Left lobe of liver (tissue), 2 donors: ENCODE measurements around the gene ZFR. TPM values are rescaled to one million over a fixed set of nuclear protein-coding genes. Genes with fewer than 3 reads are reported as not detected.

Experiments
- ATAC-seq: fragments of 200-7000 bp; cut with Tn5 transposase; one replicate; pipeline ENCODE4 v1.9.1; 2020; ENCODE audit warnings: mild to moderate bottlenecking, moderate library complexity
- DNase-seq: peaks from one replicate; pipeline ENCODE4 v3.0.0-alpha.2; 2020; ENCODE audit warnings: low spot score
- total RNA-seq: library from RNA; stranded (reverse); gene quantifications from one replicate; pipeline ENCODE4 v1.2.1, GENCODE V29; 2021
- donor health status: DM: no; HTN: no; CAD: no; lungs with moderate emphysema.
- donor health status: DM: no; HTN: yes; CAD: no.

The ZFR gene
- total RNA-seq, 1 donor from 2014 or later, result 18.2 TPM

GRCh38 chr5:32365623-32366022 lies 78.9 kb downstream of the ZFR start:
- ATAC-seq, result no peak
- DNase-seq, result no peak

- DNase-seq (no peak), ATAC-seq (no peak)
Observed at GRCh38 chr5:32363030-32363429, 81.5 kb downstream of the ZFR start.

DNA sequence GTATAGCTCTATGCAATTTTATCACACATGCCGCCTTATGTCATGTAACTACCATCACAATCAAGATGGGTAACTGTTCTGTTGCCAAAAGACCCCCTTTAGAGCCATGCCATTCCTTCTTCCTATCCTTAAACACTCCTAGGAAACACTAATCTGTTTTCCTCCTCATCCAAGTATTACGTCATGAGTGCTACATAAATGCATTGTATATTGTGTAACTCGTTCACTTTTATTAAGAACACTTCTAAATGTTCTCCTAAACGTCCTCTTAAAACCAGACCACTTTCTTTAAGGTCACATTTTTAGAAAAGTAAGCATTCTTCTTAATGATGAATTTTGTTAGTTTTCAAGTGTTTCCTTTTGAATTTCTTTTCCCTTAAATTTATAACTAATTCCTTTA lies 82.0 kb downstream of the ZFR start:
- no peak for DNase-seq
- no peak for ATAC-seq

GRCh38 chr5:32360906-32361305 lies 83.6 kb downstream of the ZFR start:
- ATAC-seq (no peak), DNase-seq (no peak)

GRCh38 chr5:32358611-32359010 lies 85.9 kb downstream of the ZFR start:
- ATAC-seq (no peak), DNase-seq (no peak)

GRCh38 chr5:32357658-32358057 lies 86.9 kb downstream of the ZFR start:
- ATAC-seq (no peak), DNase-seq (no peak)

- ATAC-seq (no peak), DNase-seq (no peak)
Observed at GRCh38 chr5:32355686-32356085, 88.9 kb downstream of the ZFR start.

- DNase-seq (no peak), ATAC-seq (no peak)
Observed at GRCh38 chr5:32353420-32353819, 91.1 kb downstream of the ZFR start.

DNA sequence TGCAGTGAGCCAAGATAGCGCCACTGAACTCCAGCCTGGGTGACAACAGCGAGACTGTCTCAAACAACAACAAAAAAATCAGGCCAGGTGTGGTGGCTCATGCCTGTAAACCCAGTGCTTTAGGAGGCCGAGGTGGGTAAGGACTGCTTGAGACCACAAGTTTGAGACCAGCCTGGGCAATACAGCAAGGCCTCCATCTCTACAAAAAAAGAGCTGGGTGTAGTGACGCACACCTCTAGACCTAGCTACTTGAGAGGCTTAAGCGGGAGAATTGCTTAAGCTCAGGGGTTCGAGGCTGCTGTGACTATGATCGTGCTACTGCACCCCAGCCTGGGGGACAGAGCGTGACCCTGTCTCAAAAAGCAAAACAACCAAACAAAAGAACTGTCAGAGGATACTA lies 91.9 kb downstream of the ZFR start:
- no peak for DNase-seq
- ATAC-seq, result no peak

DNA sequence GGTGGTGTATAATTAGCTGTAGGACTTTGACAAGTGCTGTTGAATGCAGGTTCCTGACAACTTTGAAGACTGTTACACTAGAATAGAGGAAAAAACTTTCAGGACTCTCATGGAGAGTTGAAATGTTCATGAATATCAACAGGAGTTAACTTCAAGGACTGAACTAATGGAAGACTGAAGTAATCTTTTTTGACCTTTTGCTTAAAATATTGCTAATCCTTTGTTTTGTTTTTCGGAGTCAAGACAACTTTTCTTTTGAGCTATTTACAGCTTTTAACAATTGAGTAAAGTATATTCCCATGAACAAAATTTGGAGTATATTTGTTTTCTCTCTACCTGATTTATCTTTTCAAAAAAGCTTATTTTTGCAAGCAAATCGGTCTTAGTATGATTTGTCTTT lies 97.7 kb downstream of the ZFR start:
- no peak for ATAC-seq
- no peak for DNase-seq

GRCh38 chr5:32343058-32343672 lies 101.4 kb downstream of the ZFR start:
- peak; percentile 79 for ATAC-seq
- DNase-seq, result no peak

GRCh38 chr5:32342656-32343055 lies 101.9 kb downstream of the ZFR start:
- DNase-seq (no peak), ATAC-seq (no peak)

DNA sequence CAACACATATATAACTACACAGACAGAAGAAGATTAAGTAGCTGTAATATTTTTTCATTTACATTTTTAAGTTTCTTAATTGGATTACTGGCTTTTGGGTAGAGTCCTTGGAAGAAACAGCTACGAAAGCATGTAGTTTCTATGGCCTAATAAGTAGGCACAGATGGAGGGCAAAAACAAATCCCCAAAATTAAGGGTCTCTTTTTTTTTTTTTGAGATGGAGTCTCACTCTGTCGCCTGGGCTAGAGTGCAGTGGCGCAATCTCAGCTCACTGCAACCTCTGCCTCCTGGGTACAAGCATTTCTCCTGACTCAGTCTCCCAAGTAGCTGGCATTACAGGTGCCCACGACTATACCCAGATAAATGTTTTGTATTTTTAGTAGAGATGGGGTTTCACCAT lies 104.7 kb downstream of the ZFR start:
- ATAC-seq (no peak), DNase-seq (no peak)

- ATAC-seq, result no peak
- DNase-seq, result no peak
Observed at GRCh38 chr5:32339198-32339597, 105.3 kb downstream of the ZFR start.

GRCh38 chr5:32332966-32333365 lies 111.6 kb downstream of the ZFR start:
- DNase-seq (no peak), ATAC-seq (no peak)

- DNase-seq (no peak), ATAC-seq (no peak)
Observed at GRCh38 chr5:32332361-32332760, 112.2 kb downstream of the ZFR start.

GRCh38 chr5:32331935-32332274 lies 112.6 kb downstream of the ZFR start:
- ATAC-seq (no peak), DNase-seq (no peak)

GRCh38 chr5:32331217-32331934 lies 113.2 kb downstream of the ZFR start:
- ATAC-seq (peak; percentile 55), DNase-seq (no peak)

DNA sequence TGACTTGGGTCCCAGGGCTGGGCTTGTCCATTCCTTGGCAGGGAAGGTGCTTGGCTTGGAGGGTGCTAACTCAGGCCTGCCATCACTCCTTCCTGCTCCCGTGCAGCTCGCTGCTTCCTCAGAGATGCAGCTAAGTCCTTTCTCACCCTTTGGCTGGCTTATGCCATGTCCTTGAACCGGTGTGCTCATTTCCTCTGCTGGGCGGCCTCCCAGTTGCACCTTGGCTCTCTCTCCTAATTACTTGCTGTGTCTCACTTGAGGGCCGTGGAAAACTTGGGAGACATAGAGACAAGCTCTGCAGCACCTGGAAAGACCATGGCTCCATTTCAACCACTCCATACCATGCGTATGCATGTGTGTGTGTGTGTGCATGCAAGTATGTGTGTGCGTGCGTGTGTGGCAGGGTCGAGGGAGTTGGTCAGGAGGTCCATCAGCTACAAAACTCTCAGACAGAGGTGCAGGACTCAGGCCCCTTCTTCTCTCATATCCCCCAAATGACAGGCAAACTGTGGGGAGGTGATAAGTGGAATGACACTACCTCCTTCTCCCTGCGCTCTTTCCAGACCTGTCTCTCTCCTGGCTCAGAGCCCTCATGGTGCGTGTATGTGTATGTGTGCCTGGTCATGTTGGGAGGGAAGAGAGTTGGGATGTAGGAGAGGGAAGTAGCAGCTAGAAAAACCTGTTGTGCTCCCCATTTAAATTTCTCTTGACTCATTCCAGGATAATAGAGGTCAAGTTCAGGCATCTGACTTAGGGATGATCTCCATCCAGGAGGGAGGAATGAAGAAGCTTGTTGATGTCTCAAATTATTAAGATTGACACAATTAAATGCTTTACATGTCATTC lies 114.2 kb downstream of the ZFR start:
- DNase-seq (no peak), ATAC-seq (peak; percentile 63)

DNA sequence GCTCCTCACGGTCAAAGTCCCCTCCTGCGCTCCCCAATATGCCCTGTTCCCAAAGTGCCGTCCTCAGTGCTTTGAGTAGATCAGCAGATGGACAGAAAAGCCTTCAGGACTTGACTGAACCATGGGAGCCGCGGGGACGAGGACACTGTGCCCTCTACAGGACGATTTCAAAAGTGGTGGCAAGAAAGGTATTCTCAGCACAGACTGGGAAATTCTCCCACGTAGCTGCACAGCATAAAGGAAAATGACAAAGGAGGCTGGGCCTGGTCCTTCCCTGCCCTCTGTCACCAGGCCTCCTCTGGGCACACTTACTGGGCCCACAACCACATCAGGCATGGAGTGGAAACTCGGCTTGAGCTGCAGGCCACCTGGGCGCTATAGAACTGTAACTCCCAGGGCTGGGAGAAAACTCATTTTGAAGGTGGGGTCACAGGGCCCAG lies 115.1 kb downstream of the ZFR start:
- peak; percentile 92 for ATAC-seq

GRCh38 chr5:32326216-32326772 lies 118.2 kb downstream of the ZFR start:
- no peak for DNase-seq
- no peak for ATAC-seq

More for the DNA sequence above, 115.1 kb downstream of the ZFR start:
- DNase-seq, result peak; percentile 68

DNA sequence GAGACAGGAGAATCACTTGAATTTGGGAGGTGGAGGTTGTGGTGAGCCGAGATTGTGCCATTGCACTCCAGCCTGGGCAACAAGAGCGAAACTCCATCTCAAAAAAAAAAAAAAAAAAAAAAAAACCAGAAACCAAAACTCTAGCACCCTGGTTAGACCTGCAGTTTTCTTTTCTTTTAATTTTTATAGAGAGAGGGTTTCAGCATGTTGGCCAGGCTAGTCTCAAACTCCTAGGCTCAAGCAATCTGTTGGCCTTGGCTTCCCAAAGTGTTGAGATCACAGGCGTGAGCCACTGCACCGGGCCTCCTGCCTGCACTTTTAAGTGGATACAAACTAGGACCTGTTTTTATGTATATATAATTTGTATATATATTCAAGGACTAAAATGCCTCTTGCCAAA lies 118.9 kb downstream of the ZFR start:
- ATAC-seq (no peak), DNase-seq (no peak)
